HG02759 (cell line): Measurements from ENCODE around the gene AGGF1.
"Not testable (repeated sequence)": the region's sequence is repeated elsewhere in the genome, so short reads cannot be mapped to it uniquely, and the experiment has no call there.

Experiments
- ATAC-seq: cut with Tn5 transposase; IDR thresholded peaks from one replicate; pipeline ENCODE4 v1.9.1; 2021; ENCODE audit warnings: mild to moderate bottlenecking, moderate library complexity; ENCODE audit not compliant: unreplicated experiment

AGGF1 gene

GRCh38 chr5:77022511-77023417 lies 7.4 kb upstream of the AGGF1 start:
- ATAC-seq: no peak

- no peak for ATAC-seq
These were observed 5.7 kb upstream of the AGGF1 start for GRCh38 chr5:77024490-77024889.

GRCh38 chr5:77028631-77029375 lies 1.4 kb upstream of the AGGF1 start:
- no peak for ATAC-seq

GRCh38 chr5:77029376-77029885 lies 773 bp upstream of the AGGF1 start:
- no peak for ATAC-seq

GRCh38 chr5:77031891-77032290 lies 1.7 kb downstream of the AGGF1 start:
- ATAC-seq: no peak

GRCh38 chr5:77032635-77033034 lies 2.4 kb downstream of the AGGF1 start:
- ATAC-seq: no peak

- ATAC-seq: no peak
These were observed 3.1 kb downstream of the AGGF1 start for GRCh38 chr5:77033338-77033737.

- ATAC-seq: no peak
These were observed 5.7 kb downstream of the AGGF1 start for GRCh38 chr5:77035950-77036349.

- no peak for ATAC-seq
These were observed 16.3 kb downstream of the AGGF1 start for GRCh38 chr5:77046416-77047073.

- ATAC-seq: no peak
These were observed 33.8 kb downstream of the AGGF1 start for GRCh38 chr5:77064040-77064439.

GRCh38 chr5:77065256-77065655 lies 35.1 kb downstream of the AGGF1 start:
- no peak for ATAC-seq

- ATAC-seq: peak; percentile 24
These were observed 36.0 kb downstream of the AGGF1 start for GRCh38 chr5:77066184-77066583.

GRCh38 chr5:77066823-77067442 lies 36.7 kb downstream of the AGGF1 start:
- ATAC-seq: peak; percentile 72

GRCh38 chr5:77073667-77074066 lies 43.5 kb downstream of the AGGF1 start:
- no peak for ATAC-seq

- ATAC-seq: no peak
These were observed 44.5 kb downstream of the AGGF1 start for GRCh38 chr5:77074745-77075144.

- ATAC-seq: peak; percentile 95
These were observed 47.0 kb downstream of the AGGF1 start for GRCh38 chr5:77076961-77077828.

- no peak for ATAC-seq
These were observed 47.6 kb downstream of the AGGF1 start for GRCh38 chr5:77077829-77078176.

- not testable (repeated sequence) for ATAC-seq
These were observed 50.3 kb downstream of the AGGF1 start for GRCh38 chr5:77080479-77080878.

GRCh38 chr5:77080905-77081304 lies 50.7 kb downstream of the AGGF1 start:
- ATAC-seq: no peak

- ATAC-seq: no peak
These were observed 52.1 kb downstream of the AGGF1 start for GRCh38 chr5:77082280-77082679.
